ENCODE data around the gene SHB. TPM values are rescaled to one million over a fixed set of nuclear protein-coding genes. Genes with fewer than 3 reads are reported as not detected.
A peak's percentile ranks its signal among the peaks of the same experiment; 100 is the strongest.

Gene SHB
- total RNA-seq, 2 donors from 2014 or later: 28.1 to 38.1 TPM

GRCh38 chr9:37920471-37921167, 148.4 kb downstream of the SHB start:
- Mint-ChIP-seq H3K4me3 (no peak overlapping the region), H3K27me3 (ENCODE audit: insufficient read depth) (no peaks in the 10 kb centered on the region), H3K36me3 (ENCODE audit: low read depth) (peaks cover 29% of the 10 kb centered on the region), H3K27ac (peak overlapping the region; percentile 79), H3K4me1 (peaks cover 56% of the 10 kb centered on the region), H3K9me3 (no peaks in the 10 kb centered on the region)
- Histone ChIP-seq H3K27me3 (ENCODE audit: control insufficient read depth, insufficient read depth, low read length, poor library complexity, severe bottlenecking) (no peaks in the 10 kb centered on the region), H3K36me3 (ENCODE audit: control insufficient read depth, insufficient read depth, low read length) (peaks cover 52% of the 10 kb centered on the region), H3K4me1 (ENCODE audit: control insufficient read depth, insufficient read depth, low read length) (peaks cover 31% of the 10 kb centered on the region), H3K27ac (ENCODE audit: low read depth, low read length) (no peak overlapping the region), H3K4me3 (ENCODE audit: low read length) (no peak overlapping the region), H3K9me3 (ENCODE audit: control insufficient read depth, low read length) (no peaks in the 10 kb centered on the region), H3K9ac (ENCODE audit: extremely low read depth, low read length, poor library complexity, severe bottlenecking) (no peak overlapping the region)
- WGBS, 2 experiments (ENCODE audit: insufficient coverage in 1 of 2, insufficient read length in 1 of 2): 95% methylated on average over 4 to 5 of the region's 5 CpGs
- DNase-seq: peak; percentile 88
- TF ChIP-seq CTCF (conservative IDR thresholded peaks at IDR 0.05): no peak

- Mint-ChIP-seq H3K4me1 (peaks cover 52% of the 10 kb centered on the region), H3K27ac (no peak overlapping the region), H3K4me3 (no peak overlapping the region), H3K9me3 (no peaks in the 10 kb centered on the region), H3K36me3 (ENCODE audit: low read depth) (peaks cover 32% of the 10 kb centered on the region), H3K27me3 (ENCODE audit: insufficient read depth) (no peaks in the 10 kb centered on the region)
- Histone ChIP-seq H3K27ac (ENCODE audit: low read depth, low read length) (no peak overlapping the region), H3K9ac (ENCODE audit: extremely low read depth, low read length, poor library complexity, severe bottlenecking) (no peak overlapping the region), H3K4me3 (ENCODE audit: low read length) (no peak overlapping the region), H3K4me1 (ENCODE audit: control insufficient read depth, insufficient read depth, low read length) (peaks cover 31% of the 10 kb centered on the region), H3K27me3 (ENCODE audit: control insufficient read depth, insufficient read depth, low read length, poor library complexity, severe bottlenecking) (no peaks in the 10 kb centered on the region), H3K9me3 (ENCODE audit: control insufficient read depth, low read length) (no peaks in the 10 kb centered on the region), H3K36me3 (ENCODE audit: control insufficient read depth, insufficient read depth, low read length) (peaks cover 59% of the 10 kb centered on the region)
- no peak for DNase-seq
- WGBS, 2 experiments (ENCODE audit: insufficient coverage in 1 of 2, insufficient read length in 1 of 2): 89% methylated on average over 6 of the region's 6 CpGs; no CpG with 5 or more reads in 1 of the 2 experiments
- TF ChIP-seq CTCF (conservative IDR thresholded peaks at IDR 0.05): no peak
Observed at GRCh38 chr9:37919956-37920335, 149.1 kb downstream of the SHB start.

GRCh38 chr9:37919246-37919955, 149.6 kb downstream of the SHB start:
- Histone ChIP-seq H3K9me3 (ENCODE audit: control insufficient read depth, low read length) (no peaks in the 10 kb centered on the region), H3K36me3 (ENCODE audit: control insufficient read depth, insufficient read depth, low read length) (peaks cover 59% of the 10 kb centered on the region), H3K4me1 (ENCODE audit: control insufficient read depth, insufficient read depth, low read length) (peaks cover 29% of the 10 kb centered on the region), H3K27me3 (ENCODE audit: control insufficient read depth, insufficient read depth, low read length, poor library complexity, severe bottlenecking) (no peaks in the 10 kb centered on the region), H3K9ac (ENCODE audit: extremely low read depth, low read length, poor library complexity, severe bottlenecking) (no peak overlapping the region), H3K4me3 (ENCODE audit: low read length) (no peak overlapping the region), H3K27ac (ENCODE audit: low read depth, low read length) (no peak overlapping the region)
- H3K36me3 Mint-ChIP-seq (ENCODE audit: low read depth): peaks cover 33% of the 10 kb centered on the region
- peaks cover 50% of the 10 kb centered on the region for H3K4me1 Mint-ChIP-seq
- TF ChIP-seq CTCF (conservative IDR thresholded peaks at IDR 0.05): no peak
- H3K4me3 Mint-ChIP-seq: no peak overlapping the region
- 71 to 86% methylated on average over 7 to 16 of the region's 16 CpGs for WGBS, 2 experiments (ENCODE audit: insufficient coverage in 1 of 2, insufficient read length in 1 of 2)
- H3K27ac Mint-ChIP-seq: no peak overlapping the region
- DNase-seq: peak; percentile 70
- no peaks in the 10 kb centered on the region for H3K27me3 Mint-ChIP-seq (ENCODE audit: insufficient read depth)
- H3K9me3 Mint-ChIP-seq: no peaks in the 10 kb centered on the region

Measured in endodermal cell (in vitro differentiated cells).